ENCODE measurements around the gene GABBR2. TPM values are rescaled to one million over a fixed set of nuclear protein-coding genes. Genes with fewer than 3 reads are reported as not detected.

Gene GABBR2
- polyA plus RNA-seq, 1 of the 3 experiments (the other 2 are of a cell fraction), result not detected

DNA sequence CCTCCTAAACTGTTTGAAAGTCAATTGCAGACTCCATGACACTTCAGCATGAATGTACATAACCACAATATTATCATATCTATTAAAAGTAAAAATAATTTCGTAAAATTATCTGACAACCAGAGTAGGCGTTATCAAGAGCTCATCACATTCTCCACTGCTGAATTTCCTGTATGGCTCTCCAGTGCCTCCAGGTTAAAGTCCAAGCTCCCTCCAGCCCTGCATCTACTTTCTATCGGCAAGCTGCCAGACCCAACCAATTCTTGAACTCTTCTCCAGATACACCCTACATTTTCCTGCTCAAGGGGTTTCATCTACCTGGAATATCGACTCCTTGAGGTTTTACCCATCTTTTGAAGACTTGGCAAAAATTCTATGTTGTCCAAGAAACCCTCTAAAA is 378.8 kb downstream of the GABBR2 start:
- Histone ChIP-seq H3K4me1 (ENCODE audit: control insufficient read depth in 1 of 2, insufficient read depth in 2 of 2, low read depth in 1 of 2, low read length in 1 of 2) (peaks cover under 1 to 20% of the 10 kb centered on the region in 2 experiments; a peak in 3 of 4 replicates), H3K9me2 (no peaks in the 10 kb centered on the region), H3K79me2 (ENCODE audit: insufficient read depth) (no peaks in the 10 kb centered on the region), H3F3A (replicated peaks; ENCODE audit: insufficient read depth) (peaks cover 5% of the 10 kb centered on the region), H3K4me3 (ENCODE audit: low read depth in 2 of 2, low read length in 1 of 2) (no peak overlapping the region), H3K9me3 (no peaks in the 10 kb centered on the region), H3K36me3 (replicated peaks in 1 of 2; ENCODE audit: control insufficient read depth in 1 of 2, insufficient read depth in 2 of 2, low read length in 1 of 2) (no peaks in the 10 kb centered on the region), H2AFZ (ENCODE audit: low read depth) (no peak overlapping the region), H3K27ac (ENCODE audit: low read depth in 2 of 2, low read length in 1 of 2) (no peak overlapping the region), H3K27me3 (ENCODE audit: insufficient read depth) (no peaks in the 10 kb centered on the region), H3K4me2 (no peak overlapping the region), H3K9ac (no peak overlapping the region), H4K20me1 (ENCODE audit: insufficient read depth) (no peaks in the 10 kb centered on the region)
- POLR2A ChIA-PET, result no interaction called here
- no peak for DNase-seq
- TF ChIP-seq RFX5 (IDR thresholded peaks at IDR 0.05; ENCODE audit: low read length) (no peak), POLR2AphosphoS5 (IDR thresholded peaks at IDR 0.05; ENCODE audit: low read depth, low read length) (no peak), GABPA (IDR thresholded peaks at IDR 0.05; ENCODE audit: low read depth) (no peak), FOXM1 (IDR thresholded peaks at IDR 0.05; ENCODE audit: low read depth) (no peak), TEAD4 (IDR thresholded peaks at IDR 0.05; ENCODE audit: borderline replicate concordance, insufficient read depth) (no peak), RCOR1 (IDR thresholded peaks at IDR 0.05; ENCODE audit: low read length) (no peak), FOSL2 (IDR thresholded peaks at IDR 0.05; ENCODE audit: borderline replicate concordance, low read depth) (no peak), NFIC (IDR thresholded peaks at IDR 0.05; ENCODE audit: borderline replicate concordance) (no peak), YY1 (IDR thresholded peaks at IDR 0.05; ENCODE audit: low read depth) (no peak), USF1 (IDR thresholded peaks at IDR 0.05; ENCODE audit: borderline replicate concordance, low read depth) (no peak), FOXJ3 (CRISPR knock-in tag; IDR thresholded peaks at IDR 0.05) (no peak), MEF2A (IDR thresholded peaks at IDR 0.05; ENCODE audit: borderline replicate concordance, low read depth) (no peak), GATA2 (CRISPR knock-in tag; IDR thresholded peaks at IDR 0.05) (no peak), TCF12 (IDR thresholded peaks at IDR 0.05) (no peak), CTCF (IDR thresholded peaks at IDR 0.05) (no peak), SIN3A (IDR thresholded peaks at IDR 0.05; ENCODE audit: borderline replicate concordance, low read depth, low read length) (no peak), MXI1 (IDR thresholded peaks at IDR 0.05; ENCODE audit: low read depth, low read length) (no peak), NRF1 (IDR thresholded peaks at IDR 0.05; ENCODE audit: low read depth, low read length) (no peak), JUND (IDR thresholded peaks at IDR 0.05) (no peak)
- TF ChIP-seq, protein P1, sequence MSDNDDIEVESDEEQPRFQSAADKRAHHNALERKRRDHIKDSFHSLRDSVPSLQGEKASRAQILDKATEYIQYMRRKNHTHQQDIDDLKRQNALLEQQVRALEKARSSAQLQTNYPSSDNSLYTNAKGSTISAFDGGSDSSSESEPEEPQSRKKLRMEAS (IDR thresholded peaks at IDR 0.05; ENCODE audit: low read depth), result no peak
- WGBS (ENCODE audit: low lambda C conversion rate), result 27% methylated on average over 4 of the region's 4 CpGs
- CTCF ChIA-PET, result interaction anchor here (0.9 to 4.7 kb wide), 3 partner anchors 14 to 462 kb away, joined by 3 to 27 read pairs (median 5); no protein-coding TSS in a partner anchor
